GM12872 (cell line): ENCODE data around the gene CCDC80.

ENCODE experiments used
- TF ChIP-seq, protein P1 (sequence below): IDR thresholded peaks from 3 replicates; pipeline ENCODE4 v1.5.1; 2011; ENCODE audit warnings: low read depth, mild to moderate bottlenecking, low read length, moderate library complexity; ENCODE audit not compliant: insufficient read depth

Gene CCDC80

DNA sequence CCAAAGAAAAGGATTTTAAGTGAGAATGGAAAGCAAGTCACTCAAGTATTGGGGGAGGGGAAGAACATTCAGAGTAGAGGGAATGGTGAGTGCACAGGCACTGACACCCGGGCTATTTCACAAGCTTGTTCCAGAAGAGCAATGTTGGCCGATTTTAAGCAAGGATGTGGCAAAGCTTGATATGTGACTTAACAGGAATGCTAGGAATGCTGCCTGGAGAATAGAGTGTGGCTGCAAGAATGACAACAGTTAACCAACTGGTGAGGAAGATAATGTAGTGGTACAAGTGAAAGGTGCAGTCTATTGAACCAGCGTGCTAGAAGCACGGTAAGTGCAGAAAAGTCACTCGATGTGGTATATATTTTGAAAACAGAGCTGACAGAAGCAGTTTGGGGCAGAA, 6.2 kb upstream of the CCDC80 start:
- TF ChIP-seq, protein P1, sequence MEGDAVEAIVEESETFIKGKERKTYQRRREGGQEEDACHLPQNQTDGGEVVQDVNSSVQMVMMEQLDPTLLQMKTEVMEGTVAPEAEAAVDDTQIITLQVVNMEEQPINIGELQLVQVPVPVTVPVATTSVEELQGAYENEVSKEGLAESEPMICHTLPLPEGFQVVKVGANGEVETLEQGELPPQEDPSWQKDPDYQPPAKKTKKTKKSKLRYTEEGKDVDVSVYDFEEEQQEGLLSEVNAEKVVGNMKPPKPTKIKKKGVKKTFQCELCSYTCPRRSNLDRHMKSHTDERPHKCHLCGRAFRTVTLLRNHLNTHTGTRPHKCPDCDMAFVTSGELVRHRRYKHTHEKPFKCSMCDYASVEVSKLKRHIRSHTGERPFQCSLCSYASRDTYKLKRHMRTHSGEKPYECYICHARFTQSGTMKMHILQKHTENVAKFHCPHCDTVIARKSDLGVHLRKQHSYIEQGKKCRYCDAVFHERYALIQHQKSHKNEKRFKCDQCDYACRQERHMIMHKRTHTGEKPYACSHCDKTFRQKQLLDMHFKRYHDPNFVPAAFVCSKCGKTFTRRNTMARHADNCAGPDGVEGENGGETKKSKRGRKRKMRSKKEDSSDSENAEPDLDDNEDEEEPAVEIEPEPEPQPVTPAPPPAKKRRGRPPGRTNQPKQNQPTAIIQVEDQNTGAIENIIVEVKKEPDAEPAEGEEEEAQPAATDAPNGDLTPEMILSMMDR = no peak

DNA sequence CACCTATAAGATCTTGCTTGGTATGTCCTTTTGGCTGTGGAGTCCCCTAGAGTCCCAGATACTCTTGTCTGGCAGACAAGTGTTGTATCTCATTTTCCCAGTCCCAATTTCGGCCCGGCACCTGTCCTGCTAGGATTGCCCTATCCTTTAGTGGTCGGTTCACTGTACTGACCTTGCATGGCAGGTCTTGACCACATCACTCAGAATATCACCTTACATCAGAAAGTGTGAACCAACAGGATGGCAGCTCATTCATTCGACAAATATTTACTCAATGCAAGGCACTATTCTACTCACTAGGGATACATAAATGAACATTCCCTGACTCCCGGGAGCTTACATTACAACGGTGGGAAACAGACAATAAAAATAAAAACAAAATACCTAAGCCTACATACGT, 5.7 kb upstream of the CCDC80 start:
- TF ChIP-seq, protein P1 = no peak

DNA sequence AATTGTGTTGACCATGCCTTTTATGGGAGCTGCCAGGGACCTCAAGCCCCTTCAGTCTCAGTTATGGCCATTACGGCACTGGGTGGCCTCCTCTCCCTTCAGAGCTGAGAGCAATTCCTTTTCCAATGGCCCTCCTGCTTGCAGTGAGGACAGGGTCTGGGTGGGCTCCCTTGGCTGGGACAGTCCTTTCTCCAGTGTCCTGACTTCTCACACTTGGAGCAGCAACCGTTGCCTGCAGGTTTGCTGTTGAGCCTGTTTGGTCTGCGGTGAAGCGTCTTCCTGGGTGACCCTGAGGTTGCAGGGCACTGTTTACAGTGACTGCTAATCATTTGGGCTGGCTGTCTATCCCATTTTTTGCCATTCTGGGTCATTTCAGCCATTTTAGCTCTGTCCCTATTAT, 3.5 kb upstream of the CCDC80 start:
- TF ChIP-seq, protein P1 = no peak

DNA sequence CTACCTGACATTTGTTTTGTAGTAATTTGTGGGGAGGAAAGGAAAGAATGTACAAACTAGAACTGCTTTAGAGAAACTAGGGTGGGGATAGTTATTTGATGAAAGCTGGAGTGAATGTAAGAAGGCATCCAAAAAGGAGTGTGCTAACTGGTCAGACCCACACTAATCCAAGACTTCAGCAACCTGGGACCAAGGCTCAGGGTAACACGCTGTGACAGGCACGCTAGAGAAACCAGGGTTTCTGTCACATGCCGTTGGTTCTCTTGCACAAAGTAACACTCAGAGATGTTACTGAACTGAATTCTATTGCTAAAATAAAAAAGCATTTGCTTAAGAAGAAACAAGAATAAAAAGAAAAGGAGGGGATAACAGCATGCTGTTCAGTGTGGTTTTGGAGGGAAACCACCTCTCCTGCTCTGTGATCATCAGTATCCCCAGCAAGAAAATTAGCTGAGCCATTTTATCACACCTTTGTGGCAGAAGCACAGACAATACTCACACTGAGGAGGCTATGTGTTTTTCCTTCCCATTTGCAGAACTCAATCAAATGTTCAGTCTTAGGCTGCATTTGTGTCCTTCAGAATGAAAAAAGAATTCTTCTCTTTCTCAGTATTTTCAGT, 2.8 kb upstream of the CCDC80 start:
- TF ChIP-seq, protein P1 = no peak

DNA sequence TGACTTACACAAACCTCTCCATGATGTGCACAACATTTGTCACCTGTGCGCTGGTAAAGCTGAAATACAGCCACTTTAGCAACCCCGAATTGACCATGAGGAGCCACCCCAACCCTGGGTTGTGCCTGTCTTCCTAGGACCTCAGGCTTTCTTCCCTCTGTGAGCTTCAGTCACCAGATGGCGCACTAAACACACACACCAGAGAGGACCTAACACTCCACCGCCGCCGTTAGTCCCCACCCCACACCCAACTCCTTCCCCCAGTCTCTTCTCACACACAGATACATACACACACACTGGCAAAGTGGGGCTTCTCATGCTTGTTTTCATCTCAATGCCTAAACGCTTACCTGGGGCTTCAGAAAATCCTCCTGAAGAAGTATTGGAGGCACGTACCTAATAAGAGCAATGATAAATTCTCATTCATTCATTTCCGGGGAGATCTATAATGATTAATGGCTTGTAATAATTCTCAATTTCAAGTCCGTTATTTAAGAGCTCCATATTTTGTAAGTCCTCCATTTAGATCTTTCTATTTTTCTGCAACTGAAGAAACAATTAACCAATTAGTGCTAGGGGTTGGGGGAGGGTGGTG, 2.1 kb upstream of the CCDC80 start:
- TF ChIP-seq, protein P1 = peak; percentile 83

DNA sequence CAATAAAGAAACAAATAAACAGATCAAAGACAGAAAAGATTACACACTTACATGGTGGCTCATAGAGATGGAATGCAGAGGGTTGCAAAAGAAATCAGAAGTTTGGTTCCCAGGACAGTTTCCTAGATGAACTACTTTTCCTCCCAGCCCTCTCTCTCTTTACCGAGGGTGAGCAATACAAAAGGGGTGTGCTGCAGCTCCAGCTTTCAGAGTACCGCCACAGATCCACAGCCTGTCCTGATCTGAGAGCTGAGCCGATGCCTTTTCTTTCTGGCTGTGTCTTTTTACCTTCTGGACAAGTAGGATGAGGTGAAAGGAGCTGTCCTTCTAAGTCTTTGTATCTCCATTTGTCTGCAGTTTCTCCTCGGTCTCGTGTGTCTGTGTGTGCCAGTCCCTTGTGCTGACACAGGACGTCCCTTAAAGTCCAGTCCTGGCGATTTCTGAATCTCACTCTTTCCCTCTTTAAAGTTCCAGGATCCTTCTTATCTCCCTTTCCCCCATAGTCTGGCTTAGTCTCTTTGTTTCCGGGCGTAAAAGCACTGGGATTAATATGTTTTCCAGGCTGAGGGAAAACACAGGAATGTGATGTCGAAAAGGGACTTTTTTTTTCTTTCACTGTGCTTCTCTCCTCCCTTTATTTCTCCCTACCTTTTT, 540 bp downstream of the CCDC80 start:
- TF ChIP-seq, protein P1 = no peak

DNA sequence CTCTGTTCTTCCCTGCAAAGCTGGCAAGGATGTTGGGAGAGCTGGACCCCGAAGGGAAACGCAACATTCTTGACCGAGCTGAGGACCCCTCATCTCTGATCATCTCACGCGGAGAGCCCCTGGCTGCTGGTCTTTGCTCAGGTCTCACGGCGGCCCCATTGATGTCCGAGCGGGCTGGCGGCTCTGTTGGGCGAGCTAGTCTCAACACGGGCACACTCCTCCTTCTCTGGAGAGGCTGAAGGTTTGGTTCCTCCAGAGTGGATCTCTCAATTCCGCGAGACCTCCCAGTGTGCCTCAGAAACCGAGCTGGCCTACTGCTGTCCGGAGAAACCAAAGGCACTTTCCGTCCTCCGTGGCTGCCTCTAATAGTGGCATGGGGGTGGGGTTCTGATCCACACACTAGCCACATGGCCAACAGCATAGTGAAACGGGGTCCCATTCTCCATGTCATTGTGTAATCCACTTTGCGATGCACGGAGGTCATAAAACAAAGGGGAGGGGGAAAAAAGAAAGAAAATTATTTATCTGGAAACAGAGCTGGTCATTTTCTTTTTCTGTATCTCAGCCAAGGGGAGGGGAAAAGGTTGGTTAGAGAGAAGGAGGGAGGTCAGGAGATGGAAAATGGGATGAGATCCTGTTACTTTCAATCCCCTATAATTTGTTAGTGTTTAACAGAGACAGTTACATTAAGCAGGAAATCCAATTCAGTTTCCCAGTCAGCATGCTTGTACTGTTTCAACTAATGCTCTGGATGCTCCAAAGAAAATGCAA, 1.3 kb downstream of the CCDC80 start:
- TF ChIP-seq, protein P1 = no peak
